Motor neuron (in vitro differentiated cells): Measurements from ENCODE around the gene NKD2. TPM values are rescaled to one million over a fixed set of nuclear protein-coding genes. Genes with fewer than 3 reads are reported as not detected.
A peak's percentile ranks its signal among the peaks of the same experiment; 100 is the strongest.

Source experiments
- ATAC-seq, 8 experiments: fragments of 200-7000 bp; cut with Tn5 transposase; replicated peaks in 6 of 8; 2 replicates each; pipeline ENCODE4 v1.8.0; 2021; ENCODE audit warnings: mild to moderate bottlenecking in 8 of 8, moderate library complexity in 8 of 8
- H3K27ac ChIP-seq, 2 donors: fragments of 250-450 bp; sonication (Bioruptor Pico); 2 replicates each; pipeline ENCODE4 v1.9.0; 2021; ENCODE audit warnings: antibody characterized with exemption in 2 of 2, mild to moderate bottlenecking in 2 of 2, moderate library complexity in 1 of 2
- H3K4me1 ChIP-seq, 2 donors: fragments of 250-450 bp; sonication (Bioruptor Pico); replicated peaks in 1 of 2; 2 replicates each; pipeline ENCODE4 v1.6.1; 2021; ENCODE audit warnings: antibody characterized with exemption in 2 of 2, mild to moderate bottlenecking in 2 of 2, moderate library complexity in 1 of 2
- H3K4me3 ChIP-seq, 5 donors: fragments of 250-450 bp; sonication (Bioruptor Pico); 2 replicates each; pipeline ENCODE4 v1.9.0; 2021; ENCODE audit warnings: antibody characterized with exemption in 5 of 5, mild to moderate bottlenecking in 5 of 5, moderate library complexity in 4 of 5
- WGBS, 10 experiments: fragments of 450-650 bp; shearing (Covaris generic); methylation state at CpG; one replicate each; pipeline ENCODE4 v1.0.0; 2022; 5-methylcytosine and 5-hydroxymethylcytosine counted together
- in situ Hi-C, 9 experiments: fragments of 400-800 bp; cut with MboI; loops; one replicate each; pipeline ENCODE4 v1.15.0; 2021; ENCODE audit warnings: low sequenced_read_pairs in 9 of 9, low pct_unique_long_range_greater_than_20kb in 2 of 9; ENCODE audit not compliant: unreplicated experiment in 9 of 9
- total RNA-seq, 8 experiments: library from RNA; unstranded; fragments of 300-600 nt; gene quantifications; 2 replicates each; pipeline versions ENCODE4 v1.2.3 to v1.2.4, GENCODE V29; 2022

NKD2 gene
- total RNA-seq, 8 experiments from 2014 or later: 0.41 to 19.2 (median 6.8) TPM; not detected in 1

DNA sequence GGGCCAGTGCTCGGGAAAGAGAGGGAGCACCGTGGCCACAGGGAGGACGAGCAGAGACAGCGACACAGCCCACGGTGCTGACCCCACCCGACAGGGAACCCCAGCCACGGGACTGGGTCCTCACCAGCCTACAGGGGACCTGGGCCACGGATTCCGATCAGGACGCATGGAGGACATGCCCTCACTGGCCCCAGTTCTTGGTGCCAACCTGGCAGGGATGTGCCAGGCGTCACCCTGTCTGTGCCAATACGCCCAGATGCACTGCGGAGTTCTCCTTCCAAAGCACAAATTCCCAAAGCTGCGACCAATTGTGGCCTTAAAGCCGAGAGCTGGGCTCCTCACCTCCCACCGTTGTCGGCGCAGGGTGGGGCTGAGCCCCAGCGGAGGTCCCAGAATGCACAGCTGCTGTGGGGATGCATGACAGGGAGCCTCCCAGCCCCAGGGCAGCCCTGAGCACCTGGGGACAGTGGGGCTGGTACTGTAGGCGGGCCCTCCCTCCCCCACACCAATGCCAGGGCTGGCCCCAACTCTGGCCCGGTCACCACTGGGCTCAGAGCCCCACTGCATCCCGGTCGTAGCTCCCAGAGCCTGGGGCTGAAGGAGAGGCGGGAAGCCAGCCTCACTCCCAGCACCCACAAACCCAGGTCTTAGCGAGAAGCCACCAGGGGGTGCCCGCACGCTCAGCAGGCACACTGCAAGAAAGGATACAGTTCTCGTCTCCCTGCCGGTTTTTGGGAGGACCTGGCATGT lies 44.2 kb downstream of the NKD2 start:
- H3K4me3 ChIP-seq: no peak overlapping the region
- H3K27ac ChIP-seq: no peak overlapping the region
- ATAC-seq: no peak
- WGBS, 10 experiments: 0 to 100% (median 72%) methylated on average over 1 to 4 of the region's 29 CpGs; no CpG with 5 or more reads in 4 of the 10 experiments
- in situ Hi-C loops: no loop called here
- H3K4me1 ChIP-seq: peaks cover 6 to 10% of the 10 kb centered on the region in 2 donors

DNA sequence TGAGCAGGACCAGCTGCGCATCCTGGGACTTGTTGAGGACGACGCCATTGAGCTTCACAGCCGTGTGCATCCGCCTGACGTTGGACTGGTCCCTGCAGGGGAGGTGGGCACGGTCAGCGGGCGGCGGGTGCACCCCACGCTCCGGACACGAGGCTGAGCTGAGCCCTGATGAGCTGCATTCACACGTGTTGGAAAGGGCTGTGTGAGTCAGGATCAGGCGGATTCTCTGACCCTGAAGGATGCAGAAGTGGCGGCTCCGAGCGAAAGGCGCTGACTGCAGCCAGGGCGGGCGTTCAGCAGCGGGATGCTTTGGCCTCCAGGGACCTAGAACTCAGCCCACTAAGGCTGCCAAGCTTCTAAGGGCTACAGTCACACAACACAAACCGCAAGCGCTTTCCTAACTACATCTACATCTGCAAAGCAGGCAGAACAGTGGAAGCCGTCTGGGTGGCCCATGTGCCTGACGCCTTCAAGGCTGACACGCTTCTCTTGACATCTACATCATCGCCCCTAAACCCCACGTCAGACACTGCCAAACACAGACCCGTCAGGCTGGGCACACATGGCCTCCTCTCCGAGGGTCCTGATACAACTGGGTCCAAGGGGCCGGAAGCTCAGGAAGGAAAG lies 44.9 kb downstream of the NKD2 start:
- Histone ChIP-seq H3K4me1 (peaks cover 6 to 10% of the 10 kb centered on the region in 2 donors), H3K27ac (no peak overlapping the region), H3K4me3 (no peak overlapping the region)
- in situ Hi-C loops: no loop called here
- WGBS, 10 experiments: 0 to 88% (median 62%) methylated on average over 2 to 7 of the region's 32 CpGs; no CpG with 5 or more reads in 4 of the 10 experiments
- ATAC-seq: peak in 1 of 8 experiments; percentile 64

DNA sequence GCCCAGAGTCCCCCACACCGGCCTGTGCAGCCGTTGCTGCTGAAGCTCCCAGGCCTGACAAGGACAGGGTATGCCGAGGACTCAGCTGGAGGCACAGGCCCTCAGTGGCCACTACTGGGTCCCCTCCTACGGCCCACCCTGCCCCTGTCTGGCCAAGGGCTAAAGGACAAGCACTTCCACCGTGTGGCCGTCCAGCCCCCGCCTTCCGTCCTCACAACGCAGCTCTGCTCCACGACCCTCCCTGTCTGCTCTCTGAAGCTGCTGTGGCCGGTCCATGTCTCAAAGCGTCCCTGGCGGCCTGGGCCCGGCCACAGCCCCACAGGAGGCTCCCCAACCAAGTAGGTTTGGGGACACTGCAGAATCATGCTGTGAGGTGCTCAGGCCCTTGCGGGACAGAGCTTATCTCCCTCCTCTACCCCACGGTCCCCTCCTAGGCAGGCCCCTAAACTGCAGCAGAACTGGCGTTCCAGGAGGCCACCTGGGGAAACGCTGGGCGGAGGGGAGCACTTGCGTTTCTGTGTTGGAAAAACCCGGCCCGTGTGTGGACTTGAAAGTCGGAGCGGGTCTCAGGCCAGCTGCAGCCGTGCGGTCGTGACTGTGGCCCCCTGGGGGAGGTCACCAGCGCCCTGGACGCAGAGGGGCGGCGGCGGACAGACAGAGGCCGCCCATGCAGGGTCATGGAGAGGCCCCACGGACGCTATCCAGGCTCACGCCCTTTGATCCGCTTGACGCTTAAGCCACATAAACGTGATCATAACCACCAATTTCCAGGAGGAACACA lies 45.6 kb downstream of the NKD2 start:
- H3K27ac ChIP-seq: no peak overlapping the region
- WGBS, 10 experiments: 52 to 94% (median 80%) methylated on average over 1 to 11 of the region's 39 CpGs; no CpG with 5 or more reads in 5 of the 10 experiments
- no peak for ATAC-seq
- no peak overlapping the region for H3K4me3 ChIP-seq
- in situ Hi-C loops: no loop called here
- peaks cover 6 to 10% of the 10 kb centered on the region in 2 donors for H3K4me1 ChIP-seq

DNA sequence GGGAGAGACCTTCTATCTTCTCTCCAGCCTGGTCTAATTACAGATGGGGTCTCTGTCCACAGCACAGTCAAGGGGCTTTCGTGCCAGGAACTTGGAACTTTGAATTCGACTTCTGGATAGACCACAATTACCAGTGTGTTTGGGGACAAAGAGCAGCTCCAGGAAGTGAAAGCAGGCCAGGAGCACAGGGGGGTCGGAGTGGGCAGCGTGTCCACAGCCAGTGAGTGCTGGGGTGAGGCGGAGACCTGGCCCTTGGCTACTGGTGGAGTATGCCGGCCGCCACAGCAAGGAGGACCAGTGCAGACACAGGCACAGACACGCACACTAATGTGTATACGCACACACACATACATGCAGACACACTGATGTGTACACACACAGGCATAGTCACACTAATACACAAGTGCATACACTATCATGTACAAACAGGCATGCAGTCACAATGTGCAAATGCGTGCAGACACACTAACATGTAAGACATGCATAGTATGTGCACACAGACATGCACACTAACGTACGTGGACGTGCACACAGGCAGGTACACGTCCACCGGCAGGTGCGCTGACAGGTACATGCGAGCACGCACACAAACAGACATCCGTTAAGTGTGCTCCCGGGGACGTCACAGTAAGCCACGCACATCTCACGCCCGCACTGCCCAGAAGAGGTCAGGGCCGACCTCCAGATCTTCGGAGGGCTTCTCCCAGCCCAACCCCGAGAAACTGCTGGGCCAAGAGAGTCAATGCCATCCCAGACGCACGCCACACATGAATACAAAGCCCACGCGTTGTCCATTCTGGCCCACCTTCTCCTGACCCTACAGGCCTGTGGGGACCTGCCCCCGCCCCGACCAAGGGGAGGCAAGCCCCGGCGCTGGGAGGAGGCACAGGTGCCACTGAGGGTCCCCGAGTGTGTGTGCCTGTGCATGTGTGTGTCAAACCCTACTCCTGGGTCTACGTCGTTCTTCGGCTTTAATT lies 46.5 kb downstream of the NKD2 start:
- H3K4me1 ChIP-seq: peaks cover 6 to 11% of the 10 kb centered on the region in 2 donors
- WGBS, 10 experiments: 59 to 97% (median 85%) methylated on average over 2 to 24 of the region's 39 CpGs; no CpG with 5 or more reads in 4 of the 10 experiments
- no peak overlapping the region for H3K4me3 ChIP-seq
- ATAC-seq: no peak
- no peak overlapping the region for H3K27ac ChIP-seq
- in situ Hi-C loops: no loop called here

DNA sequence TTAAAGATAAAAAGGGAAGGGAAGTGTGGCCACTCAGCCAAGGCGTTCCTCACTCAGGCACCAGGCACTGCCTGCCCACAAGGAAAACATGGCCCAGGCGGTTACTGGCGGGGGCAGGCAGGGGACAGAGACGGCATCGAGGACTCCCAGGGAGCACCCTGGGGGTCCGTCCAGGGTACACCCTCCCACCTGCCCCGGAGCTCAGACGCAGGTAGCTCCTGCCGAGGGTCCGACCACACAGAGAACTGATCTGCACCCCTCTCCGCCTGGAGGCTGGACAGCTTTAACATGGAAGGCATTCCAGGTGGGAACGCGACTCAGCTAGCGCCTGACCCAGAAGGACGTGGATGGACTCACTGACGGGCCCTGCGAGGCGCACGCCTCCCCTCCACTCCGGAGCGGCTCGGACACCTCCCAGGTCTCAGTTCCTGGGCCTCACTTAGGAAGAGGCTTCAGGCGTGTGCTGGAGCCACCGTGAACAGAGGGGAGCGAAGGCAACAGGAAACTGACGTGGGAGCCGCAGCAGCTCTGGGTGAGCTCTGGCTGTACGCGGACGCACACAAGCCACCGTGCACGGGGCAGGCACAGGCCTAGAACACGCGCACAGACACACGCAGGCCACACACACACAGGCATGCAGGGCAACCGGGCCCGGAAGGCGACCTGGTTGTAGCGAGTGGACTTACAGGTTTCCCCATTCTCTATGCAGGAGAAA lies 47.5 kb downstream of the NKD2 start:
- WGBS, 10 experiments: 91 to 100% (median 93%) methylated on average over 2 to 14 of the region's 39 CpGs; no CpG with 5 or more reads in 7 of the 10 experiments
- no peak for ATAC-seq
- in situ Hi-C loops: no loop called here
- Histone ChIP-seq H3K4me1 (peaks cover 0 to 3% of the 10 kb centered on the region in 2 donors), H3K4me3 (no peak overlapping the region), H3K27ac (no peak overlapping the region)

DNA sequence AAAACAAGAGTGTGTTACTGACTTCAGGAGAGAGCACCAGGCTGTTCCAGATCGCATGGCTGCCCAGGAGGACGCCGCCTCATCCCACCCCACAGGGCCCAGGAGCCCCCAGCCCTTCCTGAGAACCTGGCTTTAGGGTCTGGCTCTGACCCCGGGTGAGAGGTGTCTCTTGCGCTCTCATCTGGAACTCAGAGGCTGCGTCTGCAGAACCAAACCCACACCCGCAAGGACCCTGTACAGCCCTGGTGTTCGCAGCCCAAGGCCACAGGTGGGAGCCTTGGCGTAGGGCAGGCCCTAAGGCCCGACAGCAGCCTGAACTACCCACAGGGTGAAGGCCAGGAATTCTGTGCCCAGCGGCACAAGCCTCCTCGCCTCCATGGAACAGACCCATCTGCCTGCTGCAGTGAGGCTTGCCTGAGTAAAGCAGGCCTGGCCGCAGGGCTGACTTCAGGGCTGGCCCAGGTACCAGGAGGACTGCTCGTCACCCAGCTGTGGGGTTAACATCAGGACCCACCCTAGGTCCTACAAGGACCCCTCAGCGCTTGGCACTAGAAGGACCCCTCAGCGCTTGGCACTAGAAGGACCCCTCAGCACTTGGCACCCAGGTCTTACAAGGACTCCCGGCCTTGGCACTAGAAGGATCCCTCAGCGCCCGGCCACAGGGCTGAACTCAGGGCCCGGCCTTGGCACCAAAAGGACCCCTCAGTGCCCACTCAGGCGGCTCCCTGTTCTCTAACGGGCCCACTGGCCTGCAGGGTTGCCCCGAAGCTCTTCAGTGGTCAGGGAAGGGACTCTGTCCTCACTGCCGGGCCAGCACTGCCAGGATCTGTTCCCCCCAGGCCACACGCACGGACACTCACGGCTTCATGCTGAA lies 48.2 kb downstream of the NKD2 start:
- H3K27ac ChIP-seq: no peak overlapping the region
- in situ Hi-C loops: no loop called here
- no peak for ATAC-seq
- H3K4me3 ChIP-seq: no peak overlapping the region
- WGBS, 10 experiments: 60 to 100% (median 100%) methylated on average over 1 to 4 of the region's 27 CpGs; no CpG with 5 or more reads in 5 of the 10 experiments
- peaks cover 0 to 3% of the 10 kb centered on the region in 2 donors for H3K4me1 ChIP-seq

DNA sequence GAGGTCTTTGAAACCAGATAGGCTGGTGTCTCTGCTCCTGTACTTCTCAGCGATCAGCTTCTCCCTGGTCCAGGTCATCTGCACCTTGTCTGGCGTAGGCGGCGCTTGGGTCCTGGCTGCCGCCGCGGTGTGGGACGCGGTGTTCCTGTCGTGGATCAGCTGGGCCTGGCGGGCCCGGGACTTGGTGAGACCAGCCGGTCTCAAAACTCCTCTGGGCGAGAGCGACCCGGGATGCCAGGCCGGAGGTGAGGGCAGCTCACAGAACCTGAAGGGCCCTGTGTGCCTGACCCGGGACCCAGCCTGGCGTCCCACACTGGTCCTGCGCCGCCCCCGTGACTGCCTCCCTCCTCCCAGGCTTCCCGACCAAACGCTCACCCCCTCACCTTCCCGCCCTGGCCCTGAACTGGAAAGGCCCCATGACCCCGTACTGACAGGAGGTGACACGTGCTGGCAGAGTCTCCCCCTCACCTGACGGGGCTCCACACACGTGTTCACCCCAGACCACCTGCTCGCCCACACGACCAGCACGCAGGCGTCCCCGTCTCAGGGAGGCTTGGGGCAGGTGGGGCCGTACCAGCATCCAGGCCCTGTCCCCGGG lies 49.0 kb downstream of the NKD2 start:
- WGBS, 10 experiments: 100% methylated on average over 2 of the region's 36 CpGs; no CpG with 5 or more reads in 9 of the 10 experiments
- in situ Hi-C loops: no loop called here

DNA sequence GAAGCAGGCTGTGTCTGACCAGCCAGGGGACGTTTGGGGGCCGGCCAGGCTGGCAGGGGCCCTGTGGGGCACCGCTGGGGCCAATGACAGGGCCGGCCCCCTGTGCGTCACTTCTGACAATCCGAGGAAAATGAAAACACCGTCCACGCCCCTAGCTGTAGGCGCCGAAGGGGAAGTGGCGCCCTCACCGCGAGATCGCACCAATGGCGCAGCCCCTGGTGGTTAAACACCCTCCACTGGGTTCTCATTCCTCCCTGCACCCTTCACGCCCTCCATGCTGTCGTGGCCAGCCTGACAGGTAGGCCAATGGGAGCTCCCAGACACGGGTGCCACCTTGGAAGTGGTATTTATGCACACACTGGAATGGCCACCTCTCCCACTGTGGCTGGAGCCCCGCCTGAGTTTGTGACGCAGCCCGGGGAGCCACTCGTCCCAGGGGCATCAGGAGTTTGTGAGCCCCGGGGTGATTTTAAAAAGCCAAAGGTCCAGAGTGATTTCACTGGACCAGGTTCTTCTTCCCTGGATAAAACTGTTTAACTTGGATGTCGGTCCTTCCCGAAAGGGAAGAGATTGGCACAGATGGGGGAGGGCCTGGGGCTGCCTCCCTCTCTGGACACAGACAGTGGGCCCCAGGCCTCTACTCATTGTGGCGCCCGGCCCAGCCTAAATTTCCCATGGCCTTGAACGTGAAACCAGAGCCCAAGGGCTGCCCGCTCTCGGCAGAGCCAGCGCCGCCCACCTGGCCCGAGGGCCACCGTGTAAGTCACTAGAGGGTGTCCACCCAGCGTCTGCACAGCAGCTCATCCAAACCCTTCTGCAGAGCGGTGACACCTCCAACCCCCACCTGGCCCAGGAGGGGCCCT lies 49.7 kb downstream of the NKD2 start:
- 50 to 96% (median 78%) methylated on average over 2 to 7 of the region's 36 CpGs; no CpG with 5 or more reads in 6 of the 10 experiments for WGBS, 10 experiments
- Histone ChIP-seq H3K27ac (no peak overlapping the region), H3K4me1 (peaks cover 0 to 3% of the 10 kb centered on the region in 2 donors), H3K4me3 (no peak overlapping the region)
- in situ Hi-C loops: no loop called here
- no peak for ATAC-seq

More for the DNA sequence above, 49.0 kb downstream of the NKD2 start:
- Histone ChIP-seq H3K4me1 (peaks cover 0 to 3% of the 10 kb centered on the region in 2 donors), H3K4me3 (no peak overlapping the region), H3K27ac (no peak overlapping the region)
- no peak for ATAC-seq

DNA sequence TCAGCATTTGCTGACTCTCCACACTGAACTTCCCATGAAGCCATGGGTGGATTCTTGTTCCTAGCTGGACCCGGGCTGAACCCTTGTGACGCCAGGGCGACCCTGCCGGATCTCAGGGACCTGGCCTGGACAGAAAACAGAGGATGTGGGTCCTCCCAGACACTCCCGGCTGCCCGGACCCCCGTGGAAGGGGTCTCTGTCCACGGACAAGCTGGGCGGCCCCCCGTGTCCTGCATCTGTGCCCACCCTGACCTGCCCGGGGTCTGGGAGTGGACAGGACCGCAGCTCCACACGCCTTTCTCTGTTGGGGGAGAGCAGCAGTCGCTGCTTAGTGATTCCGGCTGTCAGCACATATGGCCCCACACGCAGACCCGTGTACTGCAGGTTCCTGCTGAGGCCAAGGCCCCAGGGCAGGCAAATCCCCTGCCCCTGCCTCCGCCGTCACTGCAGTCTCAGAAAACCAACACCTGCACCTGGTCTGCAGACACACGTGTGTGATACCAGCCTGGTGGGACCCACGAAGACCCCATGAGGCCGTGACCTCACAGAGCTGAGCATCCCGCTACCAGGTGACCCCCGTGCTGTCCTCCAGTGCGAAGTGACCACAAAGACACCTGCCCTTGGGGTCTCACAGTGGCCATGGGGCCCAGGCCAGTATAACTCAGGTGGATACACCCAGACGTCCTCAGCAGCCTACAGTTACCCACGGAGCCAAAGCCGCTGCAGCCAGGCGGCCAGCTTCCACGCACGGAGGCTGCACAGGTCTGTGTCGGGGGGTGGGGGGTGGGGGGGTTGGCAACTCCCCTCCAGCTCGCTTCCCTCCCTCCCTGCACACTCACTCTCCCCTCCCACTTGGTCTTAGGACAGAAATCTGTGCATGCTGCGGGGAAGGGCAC lies 50.6 kb downstream of the NKD2 start:
- peaks cover 0 to 3% of the 10 kb centered on the region in 2 donors for H3K4me1 ChIP-seq
- in situ Hi-C loops: no loop called here
- WGBS, 10 experiments: 0 to 92% methylated on average over 1 to 4 of the region's 34 CpGs; no CpG with 5 or more reads in 8 of the 10 experiments
- no peak overlapping the region for H3K4me3 ChIP-seq
- no peak for ATAC-seq
- H3K27ac ChIP-seq: no peak overlapping the region
